ENCODE results near the gene LRG1.

LRG1 gene

DNA sequence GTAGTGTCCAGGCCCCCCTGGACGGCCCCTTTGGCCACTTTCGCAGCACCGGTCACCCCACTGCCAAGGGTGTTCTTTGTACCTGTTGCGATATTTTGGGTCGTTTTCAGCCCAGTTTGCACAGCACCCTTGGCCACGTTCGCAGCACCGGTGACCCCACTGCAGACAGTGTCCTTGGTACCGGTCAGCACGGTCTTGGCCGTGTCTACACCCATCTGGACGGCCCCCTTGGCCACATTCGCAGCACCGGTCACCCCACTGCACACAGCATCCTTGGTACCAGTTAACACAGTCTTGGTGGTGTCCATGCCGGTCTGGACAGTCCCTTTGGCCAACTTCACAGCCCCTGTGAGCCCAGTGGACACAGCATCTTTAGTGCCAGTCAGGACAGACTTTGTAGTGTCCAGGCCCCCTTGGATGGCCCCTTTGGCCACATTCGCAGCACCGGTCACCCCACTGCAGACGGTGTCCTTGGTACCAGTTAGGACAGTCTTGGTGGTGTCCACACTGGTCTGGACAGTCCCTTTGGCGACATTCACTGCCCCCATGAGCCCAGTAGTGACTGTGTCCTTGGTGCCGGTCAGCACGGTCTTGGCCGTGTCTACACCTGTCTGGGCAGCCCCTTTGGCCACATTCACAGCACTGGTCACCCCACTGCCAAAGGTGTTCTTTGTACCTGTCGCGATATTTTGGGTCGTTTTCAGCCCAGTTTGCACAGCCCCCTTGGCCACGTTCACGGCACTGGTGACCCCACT, 28.4 kb downstream of the LRG1 start:
- no peak for DNase-seq (ENCODE audit: low read depth in 2 of 2)

DNA sequence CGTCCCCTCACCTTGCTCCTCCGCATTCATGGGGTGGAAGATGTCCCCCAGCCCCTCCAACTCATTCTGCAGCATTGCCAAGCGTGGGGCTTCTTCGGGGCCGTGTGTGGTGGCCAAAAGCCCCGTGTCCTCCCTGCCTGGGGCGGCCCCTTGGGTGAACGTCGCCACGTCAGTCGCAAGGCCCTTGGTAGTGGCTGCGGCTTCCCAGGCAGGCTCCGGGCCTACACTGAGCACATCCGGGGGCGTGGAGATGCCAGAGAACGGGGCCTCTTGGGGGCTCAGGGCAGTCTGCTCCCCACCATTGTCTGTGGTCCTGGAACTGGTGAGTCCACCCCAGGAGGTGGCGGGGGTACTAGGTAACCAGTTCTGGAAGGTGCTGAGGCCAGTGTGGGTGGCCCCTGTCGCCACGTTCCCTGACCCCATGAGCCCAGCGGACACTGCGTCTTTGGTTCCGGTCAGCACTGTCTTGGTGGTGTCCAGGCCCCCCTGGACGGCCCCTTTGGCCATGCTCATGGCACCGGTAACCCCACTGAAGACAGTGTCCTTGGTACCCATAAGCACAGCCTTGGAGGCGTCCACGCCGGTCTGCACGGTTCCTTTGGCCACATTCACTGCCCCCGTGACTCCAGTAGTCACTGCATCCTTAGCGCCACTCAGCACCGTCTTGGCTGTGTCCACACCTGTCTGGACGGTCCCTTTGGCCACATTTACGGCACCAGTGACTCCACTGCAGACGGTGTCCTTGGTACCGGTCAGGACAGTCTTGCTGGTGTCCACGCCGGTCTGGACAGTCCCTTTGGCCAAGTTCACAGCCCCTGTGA, 29.2 kb downstream of the LRG1 start:
- DNase-seq (ENCODE audit: low read depth in 2 of 2), result no peak

DNA sequence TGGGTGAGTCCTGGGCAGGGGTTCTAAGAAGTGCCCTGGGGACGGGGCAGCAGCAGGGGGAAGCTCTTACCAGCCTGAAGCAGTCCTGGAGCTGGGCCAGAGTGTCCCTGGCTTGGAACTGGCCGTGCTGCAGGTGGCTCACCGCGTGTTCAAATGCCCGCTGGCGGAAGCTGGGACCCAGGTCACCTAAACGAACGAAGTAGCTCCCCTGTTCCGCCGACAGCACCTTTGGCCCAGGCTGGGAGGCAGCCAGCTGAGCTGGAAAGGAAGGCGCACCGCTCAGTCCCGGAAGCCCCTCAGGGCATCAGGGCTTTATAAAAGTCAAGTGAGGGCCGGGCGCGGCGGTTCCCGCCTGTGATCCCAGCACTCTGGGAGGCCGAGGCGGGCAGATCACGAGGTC, 31.1 kb downstream of the LRG1 start:
- DNase-seq (ENCODE audit: low read depth in 2 of 2), result no peak

DNA sequence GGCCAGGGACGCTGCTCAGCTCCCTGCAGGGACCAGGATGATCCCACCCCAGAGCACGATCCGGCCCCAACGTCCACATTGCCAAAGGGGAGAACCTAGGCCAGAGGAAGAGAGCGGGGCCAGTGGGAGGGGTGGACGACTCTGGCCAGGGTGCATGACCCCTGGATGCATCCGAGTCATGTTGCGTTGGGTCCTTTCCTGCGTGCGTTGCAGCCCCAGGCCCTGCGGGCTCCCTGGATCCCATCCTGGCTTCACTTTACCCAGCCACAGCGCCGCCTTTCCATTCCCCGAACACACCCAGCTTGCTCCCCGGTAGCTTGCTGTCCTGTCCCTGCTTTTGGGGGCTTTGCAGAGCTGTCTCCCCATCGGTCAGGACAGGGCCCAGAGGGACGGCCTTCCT, 32.0 kb downstream of the LRG1 start:
- no peak for DNase-seq (ENCODE audit: low read depth in 2 of 2)

DNA sequence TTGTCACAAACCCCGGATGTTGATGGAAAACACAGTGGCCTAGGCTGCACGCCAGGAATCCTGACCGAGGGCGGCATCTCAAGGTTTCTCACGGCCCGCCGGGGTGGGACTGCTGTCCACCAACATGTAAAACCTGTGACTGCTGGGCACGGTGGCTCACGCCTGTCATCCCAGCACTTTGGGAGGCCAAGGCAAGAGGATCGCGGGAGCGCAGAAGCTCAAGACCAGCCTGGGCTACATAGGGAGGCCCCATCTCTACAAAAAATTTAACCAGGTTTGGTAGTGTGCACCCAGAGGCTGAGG, 32.7 kb downstream of the LRG1 start:
- DNase-seq (ENCODE audit: low read depth in 2 of 2), result no peak

DNA sequence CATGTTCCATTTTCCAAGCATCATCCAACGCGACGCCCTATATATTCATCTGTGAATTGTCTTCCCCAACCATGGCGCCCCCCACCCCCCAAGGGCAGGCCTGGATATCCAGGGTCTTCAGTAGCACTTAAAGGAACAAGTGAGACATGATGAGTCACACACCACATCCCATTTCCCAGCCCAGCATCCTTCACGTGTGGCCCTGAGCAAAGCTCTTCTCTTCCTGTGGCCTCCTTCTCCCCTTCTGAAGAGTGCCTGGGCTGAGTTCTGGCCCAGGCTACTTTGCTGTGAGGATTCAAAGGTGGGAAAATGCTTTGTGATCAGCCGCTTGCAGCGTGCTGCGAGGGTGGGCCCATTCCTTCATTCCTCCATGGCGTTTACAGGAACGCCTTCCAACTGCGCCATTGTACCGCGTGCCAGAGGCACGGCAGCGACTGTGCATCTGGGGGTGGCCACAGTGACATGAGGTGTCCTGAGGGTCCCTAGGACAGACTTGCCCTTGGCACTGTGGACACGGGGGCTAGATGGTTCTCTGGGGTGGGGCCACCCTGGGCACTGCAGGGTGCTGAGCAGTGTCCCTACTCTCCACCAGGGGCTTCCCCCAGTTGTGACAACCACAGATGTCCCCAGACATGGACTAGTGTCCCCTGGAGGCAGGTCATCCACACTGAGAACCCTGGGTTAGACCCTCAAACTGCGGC, 33.2 kb downstream of the LRG1 start:
- no peak for DNase-seq (ENCODE audit: low read depth in 2 of 2)

DNA sequence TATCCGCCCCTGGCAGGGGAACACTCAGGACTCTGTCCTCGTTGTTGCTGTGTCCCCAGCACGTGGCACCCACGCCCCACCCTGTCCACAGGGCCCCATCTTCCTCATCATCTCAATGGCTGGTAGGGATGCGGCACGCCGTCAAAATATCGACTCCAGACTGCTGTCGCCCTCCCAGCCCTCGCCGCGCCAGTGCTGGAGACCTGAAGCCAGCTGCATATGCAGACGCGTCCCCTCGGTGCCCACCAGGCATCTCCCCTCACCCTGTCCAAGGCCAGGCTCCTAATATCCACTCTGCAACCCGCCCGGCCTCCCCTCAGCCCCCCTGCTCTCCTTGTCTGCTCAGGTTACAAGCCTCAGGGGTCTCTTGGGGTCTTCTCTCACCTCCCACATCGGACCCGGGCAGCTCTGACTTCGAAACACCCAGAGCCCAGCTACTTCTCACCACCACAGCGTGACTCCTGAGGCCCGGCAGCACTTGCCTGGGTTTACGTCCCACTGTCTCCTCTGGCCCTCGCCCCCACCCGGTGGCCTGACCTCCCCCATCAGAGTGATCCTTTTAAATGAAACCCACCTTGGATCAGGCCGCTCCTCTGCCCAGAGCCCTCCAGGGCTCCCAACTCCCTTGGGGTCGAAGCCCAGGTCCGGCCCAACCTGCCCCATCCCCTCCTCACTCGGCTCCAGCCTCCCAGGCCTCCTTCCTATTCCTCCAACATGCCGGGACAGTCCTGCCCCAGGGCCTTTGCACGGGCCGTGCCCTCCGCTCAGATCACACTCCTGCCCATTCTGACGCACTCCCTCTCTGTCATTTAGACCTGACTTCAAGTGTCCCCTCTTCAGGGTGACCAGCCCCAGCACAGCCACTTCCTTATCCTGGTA, 34.0 kb downstream of the LRG1 start:
- DNase-seq (ENCODE audit: low read depth in 2 of 2), result no peak

DNA sequence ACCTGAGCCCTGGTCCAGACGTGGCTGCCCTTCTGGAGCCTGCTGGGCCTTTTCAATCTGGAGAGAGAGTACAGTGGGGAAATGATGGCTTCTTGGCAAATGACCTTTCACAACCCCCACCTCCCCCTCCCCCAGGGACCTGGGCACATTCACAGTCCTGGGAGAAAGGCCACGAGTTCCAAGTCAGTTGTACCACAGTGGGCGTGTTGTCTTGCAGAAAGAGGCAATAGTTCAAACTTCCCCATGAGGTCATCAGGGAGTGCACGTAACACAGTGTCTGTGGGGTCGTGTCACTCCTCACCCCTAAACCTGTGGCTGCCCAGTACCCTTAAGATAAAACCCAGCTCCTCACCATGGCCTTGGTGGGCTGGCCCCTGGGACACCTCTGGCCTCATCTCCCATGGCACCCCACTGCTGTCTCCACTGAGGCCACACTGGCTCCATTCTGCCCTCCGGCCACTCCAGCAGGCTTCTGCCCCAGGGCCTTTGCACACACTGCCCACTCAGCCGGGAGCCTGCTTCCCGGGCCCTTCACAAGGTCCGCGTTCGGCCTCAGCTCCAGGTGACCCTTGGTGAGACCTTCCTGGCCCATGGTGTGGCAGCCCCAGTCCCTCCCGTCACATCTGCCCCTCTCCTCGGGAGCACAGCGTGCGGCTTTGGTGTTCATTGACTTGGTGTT, 34.8 kb downstream of the LRG1 start:
- DNase-seq (ENCODE audit: low read depth in 2 of 2), result no peak

DNA sequence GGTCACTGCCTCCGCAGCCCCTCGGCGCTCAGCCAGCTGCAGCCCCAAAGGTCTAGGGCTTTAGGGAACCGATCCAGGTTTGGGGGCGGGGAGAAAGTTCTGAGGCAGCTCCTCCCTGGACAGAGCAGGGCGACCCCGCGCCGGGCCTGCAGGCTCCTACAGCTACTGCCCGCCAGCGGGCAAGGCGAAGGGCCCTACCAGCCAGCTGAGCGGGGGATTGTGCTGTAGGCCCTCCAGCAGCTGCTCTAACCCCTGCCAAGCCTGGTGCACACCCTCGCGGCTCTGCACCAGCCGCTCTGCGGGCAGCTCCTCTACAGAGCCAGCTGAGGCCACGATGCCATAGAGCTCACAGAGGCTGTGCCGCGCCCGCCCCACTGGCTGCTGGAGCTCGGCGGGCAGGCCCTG, 35.5 kb downstream of the LRG1 start:
- no peak for DNase-seq (ENCODE audit: low read depth in 2 of 2)

DNA sequence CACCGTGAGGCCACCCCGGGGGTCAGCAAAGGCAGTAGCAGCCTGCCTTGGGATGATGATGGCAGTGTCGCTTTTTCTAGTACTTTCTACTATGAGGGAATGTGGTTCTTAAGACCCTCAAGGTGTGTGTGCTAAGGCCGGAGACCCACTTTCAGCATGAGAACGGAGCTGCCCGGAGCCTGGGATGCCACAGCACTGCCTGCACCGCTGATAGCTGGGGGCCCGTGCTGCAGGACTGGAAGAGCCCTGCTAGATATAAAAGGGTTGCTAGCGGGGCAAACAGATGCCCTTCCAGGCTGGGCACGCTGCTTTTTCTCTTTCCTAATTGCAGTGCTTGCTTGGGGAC, 36.0 kb downstream of the LRG1 start:
- DNase-seq (ENCODE audit: low read depth in 2 of 2), result no peak

DNA sequence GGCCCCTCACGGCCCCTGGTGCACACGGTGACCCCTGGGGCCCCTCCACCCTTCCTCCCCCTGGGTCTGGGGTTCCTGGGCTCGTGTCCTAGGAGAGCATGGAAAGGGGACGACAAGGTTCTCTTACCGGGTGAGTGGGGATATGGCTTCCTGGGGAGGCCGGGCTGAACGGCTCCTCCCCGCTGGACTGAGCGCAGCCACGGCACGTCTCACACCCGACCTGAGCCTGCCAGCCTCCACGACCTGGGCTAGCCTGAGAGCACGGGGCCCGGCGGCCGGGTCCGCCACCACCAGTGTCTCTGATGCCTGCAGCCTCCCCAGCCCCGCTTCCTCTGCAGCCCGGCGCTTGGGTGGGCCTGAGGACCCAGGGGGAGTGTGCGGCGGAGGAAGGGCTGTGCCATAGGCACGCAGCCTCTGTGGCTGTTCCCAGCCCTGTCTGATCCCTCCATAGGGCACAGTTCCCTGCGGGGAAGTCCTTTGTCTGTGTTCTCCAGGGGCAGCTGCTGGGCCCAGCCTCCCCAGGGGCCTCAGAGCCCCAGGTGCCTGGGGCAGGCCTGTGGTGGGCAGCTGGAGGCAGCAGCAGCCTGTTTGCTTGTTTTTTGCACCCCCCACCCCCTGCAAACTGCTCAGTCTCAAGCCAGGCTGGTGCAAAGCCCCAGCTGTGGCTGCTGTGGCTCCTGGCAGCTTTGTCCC, 36.6 kb downstream of the LRG1 start:
- DNase-seq (ENCODE audit: low read depth in 2 of 2), result no peak

DNA sequence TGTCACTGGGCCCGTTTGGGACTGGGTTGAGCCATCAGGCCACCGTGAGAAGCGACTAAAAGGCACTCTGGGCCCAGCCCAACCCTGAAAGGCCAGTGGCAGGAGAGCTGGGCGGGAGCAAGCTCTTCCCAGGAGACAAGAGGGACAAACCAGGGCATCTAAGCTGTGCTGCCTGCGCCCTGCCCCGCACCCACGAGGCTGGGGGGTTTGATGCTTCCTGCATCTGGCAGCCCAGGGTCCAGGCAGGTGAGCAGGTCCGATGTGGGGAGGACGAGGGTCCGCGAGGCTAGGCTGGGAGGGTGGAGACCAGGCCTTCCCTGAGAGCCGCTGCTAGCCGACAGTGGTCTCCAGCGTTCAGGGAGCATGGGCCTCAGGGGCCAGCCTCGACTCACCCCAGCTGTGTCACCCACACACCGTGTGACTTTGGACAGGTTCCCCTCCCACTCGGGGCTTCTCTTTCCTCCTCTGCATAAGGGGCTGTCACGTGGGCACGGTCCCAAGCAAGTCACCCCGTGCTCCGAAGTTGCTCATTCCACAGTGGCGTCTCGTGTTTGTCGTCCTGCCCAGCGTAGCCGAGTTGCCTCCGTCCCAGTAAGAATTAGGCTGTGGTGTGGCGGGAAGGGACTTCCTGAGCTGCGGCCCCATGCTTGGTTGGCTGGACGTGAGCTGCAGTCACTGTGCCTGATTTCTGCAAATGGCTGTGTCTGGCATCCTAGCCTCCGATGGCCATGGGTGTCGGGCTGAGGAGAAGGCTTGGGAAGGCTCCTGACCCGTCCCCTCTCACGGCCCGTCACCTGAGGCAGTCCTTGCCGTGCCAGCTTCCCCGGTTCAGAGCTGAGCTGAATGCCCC, 37.3 kb downstream of the LRG1 start:
- DNase-seq (ENCODE audit: low read depth in 2 of 2), result no peak

DNA sequence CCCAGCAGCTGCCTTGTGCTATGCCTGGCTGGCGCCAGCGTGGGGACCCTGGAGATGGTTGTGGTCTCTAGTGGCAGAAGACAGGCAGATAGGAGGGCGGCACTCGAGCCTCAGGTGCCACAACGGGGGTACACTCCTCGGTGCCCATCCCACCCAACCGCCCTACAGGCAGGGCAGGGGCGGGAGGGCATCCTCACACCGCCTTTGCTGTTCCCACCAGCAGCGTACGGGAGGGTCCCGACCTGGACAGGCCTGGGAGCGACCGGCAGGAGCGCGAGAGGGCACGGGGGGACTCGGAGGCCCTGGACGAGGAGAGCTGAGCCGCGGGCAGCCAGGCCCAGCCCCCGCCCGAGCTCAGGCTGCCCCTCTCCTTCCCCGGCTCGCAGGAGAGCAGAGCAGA, 38.1 kb downstream of the LRG1 start:
- no peak for DNase-seq (ENCODE audit: low read depth in 2 of 2)

DNA sequence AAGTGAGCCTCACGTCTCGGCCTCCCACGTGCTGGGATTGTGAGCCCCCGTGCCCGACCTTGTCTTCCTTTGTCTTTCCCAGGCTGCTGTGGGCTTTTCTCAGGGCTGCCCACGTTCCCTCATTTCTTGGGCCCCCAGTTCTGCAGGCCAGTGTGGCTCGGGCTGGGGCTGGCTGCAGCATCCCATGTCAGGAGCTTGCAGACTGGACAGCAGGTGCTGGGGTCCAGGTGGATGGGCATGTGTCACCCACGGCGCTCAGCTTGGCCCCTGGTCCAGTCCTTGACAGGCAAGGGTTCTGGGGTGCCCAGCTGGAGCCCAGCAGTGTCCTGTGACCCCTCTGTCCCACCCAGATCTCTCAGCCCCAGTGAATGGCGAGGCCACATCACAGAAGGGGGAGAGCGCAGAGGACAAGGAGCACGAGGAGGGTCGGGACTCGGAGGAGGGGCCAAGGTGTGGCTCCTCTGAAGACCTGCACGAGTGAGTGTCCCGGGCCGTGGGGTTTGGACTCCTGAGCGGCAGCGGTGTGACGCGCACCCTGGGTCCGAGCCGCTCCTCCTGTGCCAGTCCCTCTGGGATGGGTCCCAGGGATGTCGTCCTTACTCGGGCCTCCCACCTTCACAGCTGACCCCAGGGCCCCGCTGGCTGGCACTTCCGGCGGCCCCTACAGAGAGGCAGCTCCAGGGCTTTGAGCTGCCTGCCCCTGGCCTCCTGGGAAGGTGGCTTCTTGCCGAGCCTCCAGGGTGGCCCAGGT, 38.8 kb downstream of the LRG1 start:
- DNase-seq (ENCODE audit: low read depth in 2 of 2), result no peak

DNA sequence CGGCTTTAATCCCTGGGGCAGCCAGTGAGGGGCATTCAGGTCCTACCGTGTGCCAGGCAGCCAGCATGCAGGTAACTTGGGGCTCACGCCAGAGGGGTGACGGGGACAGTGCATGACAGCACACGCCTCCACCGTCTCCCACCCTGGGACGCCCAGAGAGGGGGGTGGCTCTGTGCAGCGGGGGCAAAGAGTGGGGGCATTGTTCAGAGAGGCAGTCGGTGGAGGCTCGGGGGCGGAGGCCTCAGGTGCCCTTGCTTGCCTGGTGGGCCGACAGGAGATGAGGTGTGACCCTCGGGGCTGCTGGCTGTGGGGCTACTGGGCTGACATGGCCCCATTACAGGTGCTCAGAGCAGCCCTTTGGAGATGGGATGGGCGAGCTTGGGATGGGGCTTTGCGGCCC, 40.0 kb downstream of the LRG1 start:
- DNase-seq (ENCODE audit: low read depth in 2 of 2), result no peak

DNA sequence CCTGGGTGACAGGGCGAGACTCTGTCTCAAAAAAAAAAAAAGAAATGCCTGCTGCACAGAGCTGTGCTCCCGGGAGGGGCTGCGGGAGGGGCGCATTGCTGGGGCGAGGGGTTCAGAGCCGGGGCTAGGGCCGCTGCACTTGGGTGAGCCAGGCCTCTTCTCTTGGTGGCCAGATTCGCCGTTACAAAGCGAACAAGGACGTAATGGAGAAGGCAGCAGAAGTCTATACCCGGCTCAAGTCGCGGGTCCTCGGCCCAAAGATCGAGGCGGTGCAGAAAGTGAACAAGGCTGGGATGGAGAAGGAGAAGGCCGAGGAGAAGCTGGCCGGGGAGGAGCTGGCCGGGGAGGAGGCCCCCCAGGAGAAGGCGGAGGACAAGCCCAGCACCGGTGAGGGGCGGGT, 40.5 kb downstream of the LRG1 start:
- no peak for DNase-seq (ENCODE audit: low read depth in 2 of 2)

DNA sequence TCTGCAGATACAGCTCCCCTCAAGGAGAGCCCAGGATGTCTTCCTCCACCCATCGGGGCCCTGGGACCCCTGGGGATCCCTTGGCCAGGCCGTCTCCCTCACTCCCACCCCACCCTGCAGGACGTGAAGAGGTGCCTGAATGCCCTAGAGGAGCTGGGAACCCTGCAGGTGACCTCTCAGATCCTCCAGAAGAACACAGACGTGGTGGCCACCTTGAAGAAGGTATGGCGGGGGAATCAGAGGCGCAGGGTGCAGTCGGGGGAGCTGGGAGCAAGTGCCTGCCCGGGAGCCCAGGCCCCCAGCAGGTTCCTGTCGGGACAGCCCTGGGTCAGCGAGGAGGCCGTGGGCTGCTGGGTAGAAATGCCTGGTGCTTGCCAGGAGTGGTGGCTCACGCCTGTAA, 41.1 kb downstream of the LRG1 start:
- no peak for DNase-seq (ENCODE audit: low read depth in 2 of 2)

DNA sequence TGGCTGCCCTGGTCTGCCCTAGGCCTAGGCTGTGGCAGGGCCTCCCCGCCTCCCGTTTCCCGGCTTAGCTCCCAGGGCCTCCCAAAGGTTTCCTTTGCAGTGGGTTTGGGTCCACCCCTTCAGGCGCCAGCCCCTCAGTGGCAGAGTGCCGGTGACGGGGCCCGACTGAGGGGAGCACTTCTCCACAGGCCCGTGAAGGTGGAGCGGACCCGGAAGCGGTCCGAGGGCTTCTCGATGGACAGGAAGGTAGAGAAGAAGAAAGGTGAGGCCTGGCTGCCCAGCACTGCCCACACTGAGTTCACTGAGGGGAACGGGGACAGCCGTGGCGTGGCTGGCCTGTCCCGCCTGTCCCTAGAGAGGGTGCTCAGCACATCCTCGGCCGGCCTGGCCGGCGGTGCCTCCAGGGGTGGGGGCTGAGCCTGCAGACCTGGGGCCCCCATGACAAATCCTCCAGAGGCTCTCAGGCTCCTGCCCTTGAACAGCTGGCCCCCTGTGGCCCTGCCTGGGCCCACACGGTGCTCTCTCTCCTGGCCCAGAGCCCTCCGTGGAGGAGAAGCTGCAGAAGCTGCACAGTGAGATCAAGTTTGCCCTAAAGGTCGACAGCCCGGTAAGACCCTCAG, 42.0 kb downstream of the LRG1 start:
- no peak for DNase-seq (ENCODE audit: low read depth in 2 of 2)

DNA sequence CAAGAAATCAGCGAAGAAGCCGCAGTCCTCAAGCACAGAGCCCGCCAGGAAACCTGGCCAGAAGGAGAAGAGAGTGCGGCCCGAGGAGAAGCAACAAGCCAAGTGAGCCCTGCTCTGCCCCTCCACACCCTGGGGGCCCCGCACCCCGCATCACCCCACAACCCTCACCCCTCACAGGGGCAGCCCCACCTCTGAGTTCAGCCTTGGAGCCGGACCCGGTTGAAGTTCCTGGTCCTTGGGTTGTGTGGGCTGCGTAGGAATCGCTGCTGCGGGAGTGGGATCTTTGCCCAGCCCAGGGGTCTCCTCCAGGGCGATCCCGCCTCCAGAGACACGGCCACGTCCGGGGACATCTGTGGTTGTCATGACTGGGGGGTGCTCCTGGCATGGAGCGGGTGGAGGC, 43.5 kb downstream of the LRG1 start:
- DNase-seq (ENCODE audit: low read depth in 2 of 2), result no peak

Measured in stimulated activated CD4-positive, alpha-beta T cell treated with anti-CD3 and anti-CD28 coated beads, Interleukin-15, amount 100 ng/mL, for 48 hours (primary cell).